GM18508 (cell line): ENCODE results near the gene AP3D1.

Experiments used
- ATAC-seq: cut with Tn5 transposase; IDR thresholded peaks from one replicate; pipeline ENCODE4 v1.9.1; 2021; ENCODE audit warnings: moderate number of reproducible peaks; ENCODE audit not compliant: insufficient read depth, unreplicated experiment

Gene AP3D1

GRCh38 chr19:2051773-2052704, 99.3 kb downstream of the AP3D1 start:
- no peak for ATAC-seq

GRCh38 chr19:2050991-2051772, 100.2 kb downstream of the AP3D1 start, which contains the start of gene MKNK2:
MKNK2 (minus strand) TSS chr19:2051244; CDS start chr19:2050851, 393 bp downstream.
- ATAC-seq = no peak
